ENCODE data around the gene DROSHA.

- TF ChIP-seq CTCF (IDR thresholded peaks at IDR 0.05) (no peak), POLR2A (IDR thresholded peaks at IDR 0.05) (no peak)
These were observed 45.5 kb downstream of the DROSHA start for GRCh38 chr5:31486441-31486840.
